ENCODE data around the gene PTGES2. TPM values are rescaled to one million over a fixed set of nuclear protein-coding genes. Genes with fewer than 3 reads are reported as not detected.

Gene PTGES2
- total RNA-seq, 1 donor = 54.4 TPM

Other genes starting within 250 kb of the PTGES2 start
- 47.9 TPM for gene ST6GALNAC6, start 228.1 kb downstream of the PTGES2 start, total RNA-seq
- gene ST6GALNAC4, start 210.7 kb downstream of the PTGES2 start, total RNA-seq = 70.3 TPM
- gene PIP5KL1, start 197.0 kb downstream of the PTGES2 start, total RNA-seq = 0.27 TPM
- gene DPM2, start 189.9 kb downstream of the PTGES2 start, total RNA-seq = 17.2 TPM
- 3.8 TPM for gene EEIG1, start 146.7 kb downstream of the PTGES2 start, total RNA-seq
- 14.0 TPM for gene NAIF1, start 60.4 kb downstream of the PTGES2 start, total RNA-seq
- gene SLC25A25, start 59.5 kb downstream of the PTGES2 start, total RNA-seq = 14.8 TPM
- 2.2 TPM for gene LCN2, start 21.7 kb upstream of the PTGES2 start, total RNA-seq
- 109 TPM for gene BBLN, start 32.5 kb upstream of the PTGES2 start, total RNA-seq
- 75.7 TPM for gene CIZ1, start 63.8 kb upstream of the PTGES2 start, total RNA-seq
- 11.0 TPM for gene DNM1, start 75.7 kb upstream of the PTGES2 start, total RNA-seq
- gene GOLGA2, start 148.3 kb upstream of the PTGES2 start, total RNA-seq = 29.4 TPM
- 14.8 TPM for gene SWI5, start 148.5 kb upstream of the PTGES2 start, total RNA-seq
- gene TRUB2, start 194.7 kb upstream of the PTGES2 start, total RNA-seq = 24.2 TPM
- gene COQ4, start 195.1 kb upstream of the PTGES2 start, total RNA-seq = 61.9 TPM
- 23.2 TPM for gene SLC27A4, start 212.8 kb upstream of the PTGES2 start, total RNA-seq
- gene URM1, start 243.6 kb upstream of the PTGES2 start, total RNA-seq = 28.5 TPM